DND-41 (cell line): ENCODE measurements around the gene PTH2R.

Experiments used
- ATAC-seq: fragments of 200-7000 bp; cut with Tn5 transposase; 3 replicates; pipeline ENCODE4 v1.9.1; 2021; ENCODE audit warnings: low read depth; ENCODE audit not compliant: insufficient read depth
- DNase-seq: peaks from one replicate; pipeline ENCODE4 v3.0.0-alpha.2; 2020
- H2AFZ ChIP-seq: 2 replicates; pipeline ENCODE4 v1.6.0; 2012; ENCODE audit warnings: low read depth, low read length
- H3K27ac ChIP-seq: 2 replicates; pipeline ENCODE4 v1.5.1; 2012; ENCODE audit warnings: low read length, inconsistent platforms
- H3K27me3 ChIP-seq: fragments of 200-600 bp; sonication (generic); 2 replicates; pipeline ENCODE4 v1.6.0; 2012; ENCODE audit warnings: low read length, mild to moderate bottlenecking, inconsistent platforms; ENCODE audit not compliant: insufficient read depth, poor library complexity
- H3K36me3 ChIP-seq: 2 replicates; pipeline ENCODE4 v1.5.1; 2012; ENCODE audit warnings: low read length, inconsistent platforms; ENCODE audit not compliant: insufficient read depth
- H3K4me1 ChIP-seq: 2 replicates; pipeline ENCODE4 v1.5.1; 2012; ENCODE audit warnings: mild to moderate bottlenecking, low read length; ENCODE audit not compliant: insufficient read depth
- H3K4me2 ChIP-seq: 2 replicates; pipeline ENCODE4 v1.6.0; 2012; ENCODE audit warnings: mild to moderate bottlenecking, moderate library complexity, low read length, inconsistent platforms; ENCODE audit not compliant: insufficient read depth
- H3K4me3 ChIP-seq, 2 experiments: fragments of 200-600 bp in 1 of 2; shearing (Covaris generic) in 1 of 2; 2 replicates each; pipeline ENCODE4 v1.5.1; 2012 to 2016; ENCODE audit warnings: inconsistent platforms in 2 of 2, low read length in 2 of 2, mild to moderate bottlenecking in 2 of 2, low read depth in 1 of 2, moderate library complexity in 1 of 2
- H3K79me2 ChIP-seq: 2 replicates; pipeline ENCODE4 v1.6.0; 2012; ENCODE audit warnings: low read length, inconsistent platforms; ENCODE audit not compliant: insufficient read depth
- H3K9ac ChIP-seq: 2 replicates; pipeline ENCODE4 v1.6.0; 2012; ENCODE audit warnings: low read depth, mild to moderate bottlenecking, inconsistent platforms, low read length, moderate library complexity
- H3K9me3 ChIP-seq: 2 replicates; pipeline ENCODE4 v1.5.1; 2012; ENCODE audit warnings: low read length, moderate library complexity, mild to moderate bottlenecking, inconsistent platforms; ENCODE audit not compliant: insufficient read depth, severe bottlenecking
- H4K20me1 ChIP-seq: 2 replicates; pipeline ENCODE4 v1.6.0; 2012; ENCODE audit warnings: low read length; ENCODE audit not compliant: insufficient read depth
- CTCF ChIP-seq: IDR thresholded peaks from 2 replicates; pipeline ENCODE4 v1.5.1; 2012; ENCODE audit warnings: borderline replicate concordance, low read length, moderate library complexity, mild to moderate bottlenecking; ENCODE audit not compliant: poor library complexity, severe bottlenecking; ENCODE audit errors: extremely low read depth
- EZH2 ChIP-seq: IDR thresholded peaks from 3 replicates; pipeline ENCODE4 v1.6.1; 2012; ENCODE audit warnings: borderline replicate concordance, low read depth, mild to moderate bottlenecking, moderate library complexity, low read length, inconsistent platforms; ENCODE audit not compliant: severe bottlenecking

The PTH2R gene

DNA sequence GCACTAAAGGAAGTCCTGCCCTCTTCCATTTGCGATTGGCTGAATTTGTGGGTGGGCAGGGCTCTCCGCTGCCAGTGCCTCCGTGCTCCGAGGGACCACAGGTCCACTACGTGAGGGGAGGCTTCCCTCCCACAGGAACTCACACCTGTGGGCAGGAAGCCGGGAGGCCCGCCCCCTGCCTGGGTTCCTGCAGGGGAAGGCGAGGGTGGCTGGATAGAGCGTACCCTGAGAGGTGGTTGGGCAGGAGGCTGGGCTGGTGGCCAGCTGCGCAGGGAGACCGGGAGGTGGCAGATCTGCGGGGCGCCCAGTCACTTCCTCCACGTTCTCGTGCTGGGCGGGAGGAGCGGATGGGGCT lies 47.0 kb upstream of the PTH2R start:
- no peak overlapping the region for H2AFZ ChIP-seq
- DNase-seq: no peak
- H3K27ac ChIP-seq: no peak overlapping the region

GRCh38 chr2:208360259-208361076 lies 46.1 kb upstream of the PTH2R start:
- Histone ChIP-seq H3K27me3 (no peaks in the 10 kb centered on the region), H3K4me3 (no peak overlapping the region), H3K36me3 (peaks cover 32% of the 10 kb centered on the region), H3K9me3 (no peaks in the 10 kb centered on the region), H3K79me2 (no peaks in the 10 kb centered on the region), H3K27ac (no peak overlapping the region), H2AFZ (no peak overlapping the region), H3K4me1 (no peaks in the 10 kb centered on the region), H3K9ac (no peak overlapping the region), H3K4me2 (no peak overlapping the region), H4K20me1 (no peaks in the 10 kb centered on the region; the same call in 1 of the 2 replicates)
- TF ChIP-seq EZH2: no peak
- TF ChIP-seq CTCF: no peak
- ATAC-seq (peak; percentile 16; the same call in 1 of the 3 replicates), DNase-seq (no peak)

More for the DNA sequence above, 47.0 kb upstream of the PTH2R start:
- H3K4me3 ChIP-seq: no peak overlapping the region
- H3K36me3 ChIP-seq: peaks cover 41% of the 10 kb centered on the region
- H3K4me2 ChIP-seq: no peak overlapping the region
- no peaks in the 10 kb centered on the region; the same call in 1 of the 2 replicates for H4K20me1 ChIP-seq
- no peaks in the 10 kb centered on the region for H3K9me3 ChIP-seq
- no peak overlapping the region for H3K9ac ChIP-seq
- ATAC-seq: peak; percentile 47
- H3K79me2 ChIP-seq: no peaks in the 10 kb centered on the region
- no peak for TF ChIP-seq EZH2
- TF ChIP-seq CTCF: no peak
- no peaks in the 10 kb centered on the region for H3K27me3 ChIP-seq
- H3K4me1 ChIP-seq: no peaks in the 10 kb centered on the region

DNA sequence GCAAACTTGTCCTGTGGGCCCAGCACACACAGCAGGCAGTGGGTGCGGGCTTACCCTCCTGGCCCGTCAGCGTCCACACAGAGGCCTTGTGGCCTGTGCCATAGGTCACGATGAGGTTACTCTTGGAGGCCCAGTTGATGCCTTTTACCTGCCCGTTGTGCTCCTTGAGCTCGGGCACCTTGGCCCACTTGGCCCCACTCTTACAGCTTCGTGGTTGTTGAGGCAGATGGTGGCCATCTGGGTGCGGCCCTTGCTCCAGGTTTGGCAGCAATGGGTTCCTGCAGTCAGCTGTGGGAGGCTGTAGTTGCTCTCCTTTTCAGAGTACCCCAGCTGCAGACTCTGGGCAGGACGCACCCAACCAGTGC lies 45.5 kb upstream of the PTH2R start:
- DNase-seq: no peak
- no peaks in the 10 kb centered on the region; the same call in 1 of the 2 replicates for H4K20me1 ChIP-seq

More for the DNA sequence above, 45.5 kb upstream of the PTH2R start:
- Histone ChIP-seq H3K27ac (no peak overlapping the region), H3K79me2 (no peaks in the 10 kb centered on the region), H2AFZ (no peak overlapping the region), H3K4me3 (no peak overlapping the region), H3K27me3 (no peaks in the 10 kb centered on the region), H3K9ac (no peak overlapping the region), H3K9me3 (no peaks in the 10 kb centered on the region), H3K4me1 (no peaks in the 10 kb centered on the region), H3K36me3 (peaks cover 26% of the 10 kb centered on the region), H3K4me2 (no peak overlapping the region)
- ATAC-seq: no peak
- no peak for TF ChIP-seq EZH2
- TF ChIP-seq CTCF: no peak
